Activated CD8-positive, alpha-beta memory T cell treated with anti-CD3 and anti-CD28 coated beads, Interleukin-2, amount 50 U/mL, for 48 hours (primary cell): ENCODE data around the gene RIMBP2.
A peak's percentile ranks its signal among the peaks of the same experiment; 100 is the strongest.

Source experiments
- DNase-seq: peaks from one replicate; pipeline ENCODE4 v3.0.0-alpha.2; 2020

The RIMBP2 gene

GRCh38 chr12:130435331-130435730, 280.8 kb downstream of the RIMBP2 start:
- DNase-seq: no peak

- DNase-seq: no peak
These were observed 281.5 kb downstream of the RIMBP2 start for GRCh38 chr12:130434560-130434959.

- DNase-seq: no peak
These were observed 282.3 kb downstream of the RIMBP2 start for GRCh38 chr12:130433834-130434233.

- no peak for DNase-seq
These were observed 282.7 kb downstream of the RIMBP2 start for GRCh38 chr12:130433411-130433810.

GRCh38 chr12:130431176-130431575, 284.9 kb downstream of the RIMBP2 start:
- no peak for DNase-seq

GRCh38 chr12:130429656-130430505, 286.2 kb downstream of the RIMBP2 start:
- no peak for DNase-seq

GRCh38 chr12:130428116-130428515, 288.0 kb downstream of the RIMBP2 start:
- peak; percentile 15 for DNase-seq

- peak; percentile 8 for DNase-seq
These were observed 288.7 kb downstream of the RIMBP2 start for GRCh38 chr12:130427381-130427887.

GRCh38 chr12:130425698-130426245, 290.3 kb downstream of the RIMBP2 start:
- DNase-seq: peak; percentile 12

GRCh38 chr12:130424858-130425697, 291.0 kb downstream of the RIMBP2 start:
- DNase-seq: peak; percentile 26

GRCh38 chr12:130423991-130424857, 291.9 kb downstream of the RIMBP2 start:
- peak; percentile 42 for DNase-seq

GRCh38 chr12:130423136-130423535, 293.0 kb downstream of the RIMBP2 start:
- no peak for DNase-seq

- peak; percentile 15 for DNase-seq
These were observed 293.4 kb downstream of the RIMBP2 start for GRCh38 chr12:130422676-130423075.

GRCh38 chr12:130421896-130422295, 294.2 kb downstream of the RIMBP2 start:
- peak; percentile 6 for DNase-seq

- DNase-seq: no peak
These were observed 296.0 kb downstream of the RIMBP2 start for GRCh38 chr12:130420071-130420470.

GRCh38 chr12:130419116-130419515, 297.0 kb downstream of the RIMBP2 start:
- no peak for DNase-seq

GRCh38 chr12:130418251-130418650, 297.8 kb downstream of the RIMBP2 start:
- DNase-seq: no peak

- DNase-seq: no peak
These were observed 301.7 kb downstream of the RIMBP2 start for GRCh38 chr12:130414381-130414780.

- no peak for DNase-seq
These were observed 302.2 kb downstream of the RIMBP2 start for GRCh38 chr12:130413909-130414308.

GRCh38 chr12:130412384-130412783, 303.7 kb downstream of the RIMBP2 start:
- no peak for DNase-seq

GRCh38 chr12:130405332-130405731, 310.8 kb downstream of the RIMBP2 start:
- DNase-seq: no peak

GRCh38 chr12:130401703-130402102, 314.4 kb downstream of the RIMBP2 start:
- no peak for DNase-seq
